ENCODE data around the gene MAU2.

Gene MAU2

GRCh38 chr19:19308373-19308772, 12.3 kb upstream of the MAU2 start:
- no peak for DNase-seq (ENCODE audit: low read depth)

DNA sequence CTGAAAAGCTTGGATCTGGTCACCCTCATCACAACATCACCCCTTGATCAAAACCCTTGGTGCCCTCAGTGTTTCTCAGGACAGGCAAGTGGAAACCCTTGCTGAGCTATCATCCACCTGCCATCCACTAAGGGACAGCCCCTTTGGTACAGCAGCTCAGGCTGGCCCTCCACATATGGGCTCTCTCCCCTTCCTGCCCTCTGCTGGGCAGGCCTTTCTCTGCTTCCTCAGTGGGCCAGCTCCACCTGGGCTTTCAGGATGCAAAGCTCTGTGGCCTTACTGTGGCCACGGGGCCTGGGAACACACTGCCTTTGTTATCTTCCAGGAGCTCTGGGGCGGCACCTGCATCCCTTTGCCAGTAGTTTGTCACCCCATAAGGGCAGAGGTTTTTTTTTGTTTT, 5.2 kb upstream of the MAU2 start:
- DNase-seq (ENCODE audit: low read depth) = no peak

GRCh38 chr19:19316082-19316481, 4.5 kb upstream of the MAU2 start:
- no peak for DNase-seq (ENCODE audit: low read depth)

DNA sequence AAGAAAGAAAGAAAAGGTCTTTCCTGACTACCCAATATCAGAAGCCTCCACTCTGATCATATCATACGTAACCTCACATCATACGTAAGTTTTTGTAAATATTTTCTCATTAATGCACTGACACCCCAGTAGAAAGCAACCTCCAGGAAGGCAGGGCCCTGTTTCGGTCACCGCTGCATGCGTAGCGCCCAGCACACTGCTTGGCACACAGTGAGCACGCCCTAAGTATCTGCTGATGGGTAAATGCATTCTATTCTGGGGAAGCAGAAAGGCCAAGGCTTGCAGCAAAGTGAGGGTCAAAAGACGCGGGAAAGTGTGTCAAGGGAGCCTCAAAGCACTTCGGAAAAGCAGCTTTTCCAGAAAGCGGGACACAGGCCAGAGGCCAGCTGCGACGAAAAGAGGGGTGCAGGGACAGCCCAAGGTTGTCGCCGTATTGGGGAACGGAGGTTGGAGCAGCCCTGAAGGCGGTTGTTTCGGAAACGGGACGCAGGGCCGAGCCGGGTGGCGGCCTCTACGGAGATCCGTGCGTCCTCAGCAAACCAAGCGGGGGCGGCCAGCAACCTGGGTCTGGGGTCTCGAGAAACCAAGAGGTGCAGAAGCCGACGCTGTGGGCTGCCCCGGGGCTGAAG, 783 bp upstream of the MAU2 start:
- no peak for DNase-seq (ENCODE audit: low read depth)

DNA sequence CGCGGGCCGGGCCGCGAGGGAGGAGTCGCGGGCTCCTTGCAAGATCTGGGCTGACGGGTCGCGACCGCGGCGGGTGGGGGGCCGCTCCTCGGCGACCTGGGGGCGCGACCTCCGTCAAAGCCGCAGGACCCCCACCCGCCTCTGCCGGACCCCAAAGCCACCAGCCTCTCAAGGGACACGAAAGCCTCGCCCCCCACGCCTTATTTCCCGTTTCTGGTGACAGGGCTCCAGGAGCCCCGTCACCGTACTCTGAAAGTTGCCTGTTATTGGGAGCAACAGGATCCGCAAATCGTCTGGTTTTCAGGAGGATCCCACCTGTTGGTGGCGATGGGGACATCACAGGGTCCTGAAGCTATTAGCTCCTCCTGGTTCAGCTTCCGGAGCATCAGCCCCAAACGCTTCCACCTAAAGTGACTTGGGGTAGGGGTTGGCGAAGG, 530 bp downstream of the MAU2 start:
- no peak for DNase-seq (ENCODE audit: low read depth)

DNA sequence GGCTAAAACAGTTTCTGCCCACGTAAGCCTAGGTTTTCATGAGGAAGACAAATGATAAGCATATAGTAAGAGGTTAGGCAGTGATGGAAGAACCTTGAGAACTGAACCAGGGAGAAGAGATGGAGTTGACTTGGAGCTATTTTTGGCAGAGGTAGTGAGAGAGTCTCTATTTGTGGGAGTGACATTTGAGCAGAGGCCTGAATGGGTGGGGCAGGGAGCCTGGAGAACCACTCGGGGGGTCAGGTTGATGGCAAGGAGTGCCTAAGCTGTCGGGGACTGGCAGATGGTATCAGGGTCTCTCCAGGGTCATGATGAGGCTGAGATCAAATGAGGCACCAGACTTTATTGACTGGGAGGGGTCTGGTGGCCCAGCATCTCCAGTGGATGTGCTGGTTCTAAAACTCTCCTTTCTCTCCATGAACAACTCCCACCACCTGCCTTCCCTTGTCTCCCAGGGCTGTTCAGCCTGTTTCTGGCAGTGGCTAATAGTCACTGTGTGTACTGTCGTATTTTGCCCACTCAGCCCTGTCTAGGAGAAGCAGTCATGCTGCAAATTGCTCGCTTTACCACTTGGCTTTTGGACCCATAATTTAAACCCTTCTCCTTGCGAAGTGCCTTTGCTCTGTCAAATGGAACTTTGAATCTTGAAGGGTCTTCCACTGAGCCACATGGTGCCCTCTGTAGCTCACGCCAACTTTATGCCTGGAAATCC, 3.6 kb downstream of the MAU2 start:
- no peak for DNase-seq (ENCODE audit: low read depth)

- DNase-seq (ENCODE audit: low read depth) = no peak
These were observed 7.0 kb downstream of the MAU2 start for GRCh38 chr19:19327672-19328071.

GRCh38 chr19:19329126-19329525, 8.5 kb downstream of the MAU2 start:
- no peak for DNase-seq (ENCODE audit: low read depth)

GRCh38 chr19:19334063-19334988, 13.7 kb downstream of the MAU2 start:
- DNase-seq (ENCODE audit: low read depth) = no peak

DNA sequence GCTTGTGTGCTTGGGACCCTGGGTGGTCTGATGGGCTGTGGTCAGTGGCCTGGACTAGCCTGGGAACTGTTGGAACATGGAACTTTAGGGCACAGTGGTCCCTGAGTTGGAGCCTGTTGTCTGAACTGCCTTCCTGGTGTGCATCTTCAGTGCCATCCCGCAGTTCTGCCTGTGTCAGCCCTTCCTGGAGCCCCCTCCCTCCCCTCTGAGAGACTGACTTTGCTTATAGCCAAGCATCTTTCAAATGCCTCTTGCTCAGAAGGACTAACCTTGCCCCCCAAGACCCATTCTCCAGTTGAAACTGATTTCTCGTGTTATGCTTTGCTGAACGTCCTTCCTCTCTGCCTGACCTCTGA, 14.3 kb downstream of the MAU2 start:
- no peak for DNase-seq (ENCODE audit: low read depth)

- no peak for DNase-seq (ENCODE audit: low read depth)
These were observed 15.0 kb downstream of the MAU2 start for GRCh38 chr19:19335408-19336158.

DNA sequence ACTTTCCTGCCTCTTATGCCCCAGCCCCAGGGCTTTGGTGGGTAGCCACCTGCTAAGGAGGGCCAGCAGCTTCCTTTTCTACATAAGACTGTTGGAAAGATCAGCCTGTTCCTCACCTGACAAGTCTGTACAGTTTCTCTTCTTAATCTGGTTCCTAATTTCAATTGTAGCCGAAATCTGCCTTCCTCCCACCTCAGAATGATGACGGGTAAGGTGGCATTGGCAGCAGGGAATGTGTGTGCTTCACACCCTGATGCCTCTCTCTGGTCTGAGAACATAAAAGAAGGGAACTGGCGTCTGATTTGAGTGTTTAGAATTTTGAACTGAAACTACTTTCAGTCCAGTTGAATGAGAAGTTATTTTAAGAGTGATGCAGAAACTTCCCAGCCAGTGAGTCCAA, 16.0 kb downstream of the MAU2 start:
- no peak for DNase-seq (ENCODE audit: low read depth)

- no peak for DNase-seq (ENCODE audit: low read depth)
These were observed 16.5 kb downstream of the MAU2 start for GRCh38 chr19:19337120-19337519.

DNA sequence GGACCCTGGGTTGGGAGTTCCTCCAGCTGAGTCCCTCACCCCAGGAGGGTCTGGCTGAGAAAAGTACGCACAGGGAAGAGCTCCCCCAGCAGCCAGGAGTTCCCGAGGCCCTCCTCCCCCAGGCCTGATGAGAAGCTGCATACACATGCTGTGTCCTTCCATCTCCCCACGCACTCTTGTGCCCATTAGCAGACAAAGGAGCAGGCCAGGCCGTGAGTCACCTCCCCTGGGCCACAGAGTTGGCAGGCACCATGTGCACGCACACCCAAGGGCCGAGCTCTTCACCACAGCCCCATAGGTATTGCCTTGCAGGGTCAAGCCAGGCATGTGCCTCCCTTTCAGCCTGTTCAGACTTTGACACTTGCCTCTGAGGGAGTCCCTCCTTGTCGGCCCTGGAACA, 17.5 kb downstream of the MAU2 start:
- DNase-seq (ENCODE audit: low read depth) = no peak

DNA sequence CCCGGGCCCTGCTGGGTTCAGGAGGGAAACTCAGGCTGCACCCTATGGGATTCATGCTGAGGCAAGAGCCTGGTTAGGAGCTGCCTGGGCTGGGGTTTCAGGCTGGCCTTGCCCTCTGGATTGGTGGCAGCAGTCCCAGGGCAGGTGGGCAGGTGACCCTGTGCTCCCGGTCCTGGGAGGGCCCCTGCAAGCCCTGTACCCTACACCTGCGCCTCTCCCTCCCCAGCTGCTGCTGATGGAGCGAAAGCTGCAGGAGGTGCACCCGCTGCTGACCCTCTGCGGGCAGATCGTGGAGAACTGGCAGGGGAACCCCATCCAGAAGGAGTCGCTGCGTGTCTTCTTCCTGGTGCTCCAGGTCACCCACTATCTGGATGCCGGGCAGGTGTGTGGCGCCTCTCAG, 20.4 kb downstream of the MAU2 start:
- no peak for DNase-seq (ENCODE audit: low read depth)

DNA sequence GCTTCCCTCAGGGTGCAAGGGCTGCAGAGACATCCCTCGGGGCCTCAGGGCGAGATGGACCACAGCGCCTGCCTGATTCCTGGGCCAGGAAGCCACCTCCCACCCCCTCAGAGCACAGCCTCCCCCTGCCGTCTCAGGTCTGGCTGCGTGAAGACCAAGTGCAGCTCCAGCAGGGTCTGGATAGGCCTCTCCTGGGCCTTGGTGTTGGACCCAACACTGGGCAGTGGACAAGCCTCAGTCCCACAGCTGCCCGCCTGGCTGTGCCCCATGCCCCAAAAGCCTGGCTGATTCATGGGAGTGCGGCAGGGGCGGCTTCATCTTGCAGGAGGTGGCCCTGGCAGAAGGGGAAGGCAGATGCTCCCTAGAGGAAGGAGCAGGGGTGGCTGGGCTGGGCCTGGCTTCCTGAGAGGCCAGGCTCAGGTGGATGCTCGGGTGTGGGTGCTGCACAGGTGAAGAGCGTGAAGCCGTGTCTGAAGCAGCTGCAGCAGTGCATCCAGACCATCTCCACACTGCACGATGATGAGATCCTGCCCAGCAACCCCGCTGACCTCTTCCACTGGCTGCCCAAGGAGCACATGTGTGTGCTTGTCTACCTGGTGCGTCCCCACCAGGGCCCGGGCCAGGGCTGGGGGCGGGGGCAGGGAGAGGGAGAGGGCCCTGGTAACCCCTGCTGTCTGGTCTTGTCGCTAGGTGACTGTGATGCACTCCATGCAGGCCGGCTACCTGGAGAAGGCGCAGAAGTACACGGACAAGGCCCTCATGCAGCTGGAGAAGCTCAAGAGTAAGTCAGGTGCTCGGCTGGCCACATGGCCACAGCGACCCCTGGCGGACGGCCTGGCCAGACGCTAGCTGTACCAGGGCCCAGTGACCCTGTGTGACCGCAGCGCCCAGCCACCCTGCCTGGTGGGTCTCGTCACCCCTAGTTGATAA, 21.7 kb downstream of the MAU2 start:
- DNase-seq (ENCODE audit: low read depth) = no peak

DNA sequence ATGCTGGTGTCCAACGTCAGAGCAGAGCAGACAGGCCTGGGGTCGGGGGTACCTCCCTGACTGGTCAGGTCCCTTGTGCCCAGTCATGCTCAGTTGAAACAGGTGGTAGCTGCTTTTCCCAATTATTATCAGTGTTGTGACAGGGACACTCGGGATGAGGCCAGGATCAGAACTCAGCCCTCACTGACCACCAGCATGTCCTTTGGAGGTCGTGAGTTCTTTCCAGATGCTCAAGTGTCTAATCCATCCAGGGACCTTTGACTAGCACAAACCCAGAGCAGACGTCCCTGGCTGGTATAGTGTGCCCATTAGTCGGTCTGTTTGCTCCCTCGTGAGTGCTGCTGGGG, 22.4 kb downstream of the MAU2 start:
- no peak for DNase-seq (ENCODE audit: low read depth)

GRCh38 chr19:19343762-19344161, 23.1 kb downstream of the MAU2 start:
- DNase-seq (ENCODE audit: low read depth) = no peak

DNA sequence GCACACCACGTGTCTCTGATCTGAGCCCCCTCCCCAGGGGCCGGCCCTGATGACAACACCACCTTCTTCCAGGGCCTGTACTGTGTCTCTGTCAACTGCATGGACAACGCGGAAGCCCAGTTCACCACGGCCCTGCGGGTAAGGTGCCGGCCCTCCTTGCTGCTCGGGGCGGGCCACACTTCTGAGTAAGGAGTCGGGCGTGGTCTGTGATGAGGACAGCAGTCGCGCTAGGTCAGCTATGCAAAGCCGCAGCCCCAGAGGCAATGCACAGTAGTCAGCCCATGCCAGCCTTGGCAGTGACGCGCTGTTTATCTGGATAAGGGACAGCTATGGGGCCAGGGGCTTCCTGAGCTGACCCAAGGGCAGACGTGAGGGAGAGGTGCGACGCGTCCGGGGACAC, 24.6 kb downstream of the MAU2 start:
- DNase-seq (ENCODE audit: low read depth) = no peak

GRCh38 chr19:19345970-19346369, 25.3 kb downstream of the MAU2 start:
- no peak for DNase-seq (ENCODE audit: low read depth)

GRCh38 chr19:19347401-19348110, 26.9 kb downstream of the MAU2 start:
- no peak for DNase-seq (ENCODE audit: low read depth)
